ENCODE measurements around the gene ATXN7. TPM values are rescaled to one million over a fixed set of nuclear protein-coding genes. Genes with fewer than 3 reads are reported as not detected.

The ATXN7 gene
- total and polyA plus RNA-seq, 2 of the 13 experiments (the other 11 are each of a cell fraction or from before 2014, with no cell fraction given) = 13.8 to 20.0 TPM

- FAIRE-seq (no peak), ATAC-seq (no peak), DNase-seq (ENCODE audit: low spot score) (no peak)
- no peaks in the 10 kb centered on the region for H3K9me3 ChIP-seq (ENCODE audit: low read length)
- no peaks in the 10 kb centered on the region for H3K27me3 ChIP-seq (ENCODE audit: control insufficient read depth in 1 of 2, insufficient read depth in 2 of 2, low read length in 2 of 2)
- ChIA-PET POLR2A (interaction anchor here (1.1 kb wide), 1 partner anchor 22 kb away, joined by 3 read pairs; no protein-coding TSS in a partner anchor), CTCF (ENCODE audit: low intra/inter-chr PET ratio, low total read pairs) (no interaction called here)
- H3K9ac ChIP-seq (ENCODE audit: insufficient read depth, low read depth, low read length) = no peak overlapping the region
- in situ Hi-C loops (cut with HindIII; ENCODE audit: extremely low pct_ligation_motif_present, low pct_unique_long_range_greater_than_20kb) = no loop called here
- no peaks in the 10 kb centered on the region for H4K20me1 ChIP-seq (ENCODE audit: insufficient read depth, low read length)
- whole genome bisulfite sequencing (ENCODE audit: low lambda C conversion rate) = 94% methylated on average over 2 of the region's 2 CpGs
- intact Hi-C loops (cut with micrococcal nuclease; ENCODE audit: unreplicated experiment) = loop anchor here (5.0 kb wide), 1 partner anchor 58 kb away; no protein-coding TSS in a partner anchor
- no TSS peak for BruUV-seq (replicated peaks)
- peaks cover 29% of the 10 kb centered on the region for H3K79me2 ChIP-seq (ENCODE audit: insufficient read depth, low read length)
- no peak overlapping the region for H2AFZ ChIP-seq (ENCODE audit: low read length)
- no peak overlapping the region for H3K4me3 ChIP-seq (replicated peaks in 1 of 3; ENCODE audit: insufficient read depth in 1 of 3, low read depth in 2 of 3, low read length in 3 of 3)
- H3K36me3 ChIP-seq (replicated peaks in 1 of 2; ENCODE audit: control insufficient read depth in 1 of 2, insufficient read depth in 2 of 2, low read length in 2 of 2) = peaks cover 6 to 36% of the 10 kb centered on the region in 2 experiments
- H3K27ac ChIP-seq (ENCODE audit: extremely low read length, insufficient read depth, low read length) = no peak overlapping the region
- H3K4me2 ChIP-seq (ENCODE audit: low read depth, low read length) = no peak overlapping the region
- peaks cover 29% of the 10 kb centered on the region for H3K4me1 ChIP-seq (ENCODE audit: insufficient read depth, low read length)
- TF ChIP-seq ZNF101 (CRISPR knock-in tag; IDR thresholded peaks at IDR 0.05; ENCODE audit: borderline replicate concordance, low read depth) = no peak
- no peak for TF ChIP-seq ZC3H4 (CRISPR knock-in tag; IDR thresholded peaks at IDR 0.05; ENCODE audit: borderline replicate concordance)
- no peak for TF ChIP-seq HMGXB4 (CRISPR knock-in tag; IDR thresholded peaks at IDR 0.05; ENCODE audit: borderline replicate concordance in 1 of 2, low read depth in 1 of 2)
- no peak for TF ChIP-seq ZFX (CRISPR knock-in tag; IDR thresholded peaks at IDR 0.05; ENCODE audit: low read depth)
- no peak for TF ChIP-seq ZNF800 (CRISPR knock-in tag; IDR thresholded peaks at IDR 0.05)
- no peak for TF ChIP-seq MZF1 (CRISPR knock-in tag; IDR thresholded peaks at IDR 0.05; ENCODE audit: borderline replicate concordance)
- no peak for TF ChIP-seq HNF1B (CRISPR knock-in tag; IDR thresholded peaks at IDR 0.05)
- TF ChIP-seq DR1 (CRISPR knock-in tag; IDR thresholded peaks at IDR 0.05) = no peak
- no peak for TF ChIP-seq AGO1 (IDR thresholded peaks at IDR 0.05; ENCODE audit: low read depth, low read length, poor library complexity, severe bottlenecking)
- no peak for TF ChIP-seq SP1 (IDR thresholded peaks at IDR 0.05)
- no peak for TF ChIP-seq SP1 (CRISPR knock-in tag; IDR thresholded peaks at IDR 0.05)
- TF ChIP-seq IRF2 (CRISPR knock-in tag; IDR thresholded peaks at IDR 0.05) = no peak
- no peak for TF ChIP-seq SMYD3 (CRISPR knock-in tag; IDR thresholded peaks at IDR 0.05)
- no peak for TF ChIP-seq SOX13 (IDR thresholded peaks at IDR 0.05)
- TF ChIP-seq SOX13 (CRISPR knock-in tag; conservative IDR thresholded peaks at IDR 0.05 in 1 of 2, IDR thresholded peaks at IDR 0.05 in 1 of 2) = no peak
- no peak for TF ChIP-seq ZNF766 (CRISPR knock-in tag; IDR thresholded peaks at IDR 0.05; ENCODE audit: borderline replicate concordance)
Observed at GRCh38 chr3:64019879-64020278, 156.2 kb downstream of the ATXN7 start.

Data from HepG2 (cell line).